GM12878 (cell line): ENCODE measurements around the gene TACC2.

Source experiments
- BRCA1 ChIP-seq: IDR thresholded peaks from 2 replicates; pipeline ENCODE4 v1.6.1; 2011; ENCODE audit warnings: low read depth, low read length, improper control_type of control experiment
- EP300 ChIP-seq, 2 experiments: fragments of 150-350 bp in 1 of 2; IDR thresholded peaks; 2 replicates each; pipeline ENCODE4 v1.6.1; 2011 to 2012; ENCODE audit warnings: low read depth in 2 of 2, low read length in 2 of 2, borderline replicate concordance in 1 of 2, improper control_type of control experiment in 1 of 2, inconsistent platforms in 1 of 2; ENCODE audit not compliant: control insufficient read depth in 1 of 2
- FOXK2 ChIP-seq: fragments of 450-650 bp; IDR thresholded peaks from 2 replicates; pipeline ENCODE4 v1.6.1; 2017; ENCODE audit warnings: mild to moderate bottlenecking, moderate library complexity
- JUNB ChIP-seq: IDR thresholded peaks from 2 replicates; pipeline ENCODE4 v1.6.1; 2016; ENCODE audit warnings: antibody characterized with exemption, mild to moderate bottlenecking
- SUZ12 ChIP-seq: fragments of 200-600 bp; sonication (generic); IDR thresholded peaks from one replicate; pipeline ENCODE4 v1.6.1; 2018; ENCODE audit warnings: antibody characterized with exemption, mild to moderate bottlenecking; ENCODE audit not compliant: unreplicated experiment
- TCF12 ChIP-seq: IDR thresholded peaks from 2 replicates; pipeline ENCODE4 v1.6.1; 2011; ENCODE audit warnings: low read depth, mild to moderate bottlenecking, low read length

DNA sequence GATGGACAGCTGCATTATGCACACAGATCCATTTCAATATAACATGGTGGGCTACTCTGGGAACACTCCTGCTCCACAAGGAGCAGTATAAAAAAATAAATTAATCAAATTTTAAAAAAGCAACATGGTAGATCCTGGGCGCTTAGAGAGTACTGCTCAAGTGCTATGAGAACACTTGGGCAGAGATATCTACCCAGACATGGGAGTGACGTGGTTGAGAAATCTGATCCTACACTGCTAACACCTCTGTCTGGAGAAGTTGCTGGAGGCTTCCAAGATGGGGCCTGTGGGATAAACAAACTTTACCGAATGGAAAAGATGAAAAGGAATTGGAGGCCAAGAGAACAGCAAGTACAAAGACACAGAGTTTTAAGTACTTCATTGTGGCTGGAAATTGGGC lies 23.0 kb upstream of the TACC2 start:
- TF ChIP-seq FOXK2 (no peak), SUZ12 (no peak), JUNB (no peak), BRCA1 (no peak), TCF12 (no peak), EP300 (IDR thresholded peaks at IDR 0.05; ENCODE audit: borderline replicate concordance in 1 of 2, control insufficient read depth in 1 of 2, low read depth in 2 of 2, low read length in 2 of 2) (no peak)
